ENCODE measurements around the gene ELMO3. TPM values are rescaled to one million over a fixed set of nuclear protein-coding genes. Genes with fewer than 3 reads are reported as not detected.
A peak's percentile ranks its signal among the peaks of the same experiment; 100 is the strongest.

ELMO3 gene, protein sequence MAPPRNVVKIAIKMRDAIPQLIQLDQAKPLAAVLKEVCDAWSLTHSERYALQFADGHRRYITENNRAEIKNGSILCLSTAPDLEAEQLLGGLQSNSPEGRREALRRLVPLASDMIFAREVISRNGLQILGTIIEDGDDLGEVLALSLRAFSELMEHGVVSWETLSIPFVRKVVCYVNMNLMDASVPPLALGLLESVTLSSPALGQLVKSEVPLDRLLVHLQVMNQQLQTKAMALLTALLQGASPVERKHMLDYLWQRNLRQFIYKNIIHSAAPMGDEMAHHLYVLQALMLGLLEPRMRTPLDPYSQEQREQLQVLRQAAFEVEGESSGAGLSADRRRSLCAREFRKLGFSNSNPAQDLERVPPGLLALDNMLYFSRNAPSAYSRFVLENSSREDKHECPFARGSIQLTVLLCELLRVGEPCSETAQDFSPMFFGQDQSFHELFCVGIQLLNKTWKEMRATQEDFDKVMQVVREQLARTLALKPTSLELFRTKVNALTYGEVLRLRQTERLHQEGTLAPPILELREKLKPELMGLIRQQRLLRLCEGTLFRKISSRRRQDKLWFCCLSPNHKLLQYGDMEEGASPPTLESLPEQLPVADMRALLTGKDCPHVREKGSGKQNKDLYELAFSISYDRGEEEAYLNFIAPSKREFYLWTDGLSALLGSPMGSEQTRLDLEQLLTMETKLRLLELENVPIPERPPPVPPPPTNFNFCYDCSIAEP
- total RNA-seq (10 to 100 TPM in 1 of 7 donors, 1 to 10 TPM in 6; 1.1 to 14.8 (median 2.8) TPM), polyA plus RNA-seq (1 to 10 TPM in 1 of 2 donors, not detected in 1; 1.2 TPM)
- long read RNA-seq, donor 1, partial matches to known transcripts: 0 of 1 reads
- long read RNA-seq, donor 1, other reads (novel, unspliced or antisense): 1 of 1 reads
- long read RNA-seq, donor 2, partial matches to known transcripts: 0 of 1 reads
- long read RNA-seq, donor 2, other reads (novel, unspliced or antisense): 0 of 1 reads
- long read RNA-seq, donor 3, partial matches to known transcripts: 1 of 5 reads
- long read RNA-seq, donor 3, other reads (novel, unspliced or antisense): 2 of 5 reads

DNA sequence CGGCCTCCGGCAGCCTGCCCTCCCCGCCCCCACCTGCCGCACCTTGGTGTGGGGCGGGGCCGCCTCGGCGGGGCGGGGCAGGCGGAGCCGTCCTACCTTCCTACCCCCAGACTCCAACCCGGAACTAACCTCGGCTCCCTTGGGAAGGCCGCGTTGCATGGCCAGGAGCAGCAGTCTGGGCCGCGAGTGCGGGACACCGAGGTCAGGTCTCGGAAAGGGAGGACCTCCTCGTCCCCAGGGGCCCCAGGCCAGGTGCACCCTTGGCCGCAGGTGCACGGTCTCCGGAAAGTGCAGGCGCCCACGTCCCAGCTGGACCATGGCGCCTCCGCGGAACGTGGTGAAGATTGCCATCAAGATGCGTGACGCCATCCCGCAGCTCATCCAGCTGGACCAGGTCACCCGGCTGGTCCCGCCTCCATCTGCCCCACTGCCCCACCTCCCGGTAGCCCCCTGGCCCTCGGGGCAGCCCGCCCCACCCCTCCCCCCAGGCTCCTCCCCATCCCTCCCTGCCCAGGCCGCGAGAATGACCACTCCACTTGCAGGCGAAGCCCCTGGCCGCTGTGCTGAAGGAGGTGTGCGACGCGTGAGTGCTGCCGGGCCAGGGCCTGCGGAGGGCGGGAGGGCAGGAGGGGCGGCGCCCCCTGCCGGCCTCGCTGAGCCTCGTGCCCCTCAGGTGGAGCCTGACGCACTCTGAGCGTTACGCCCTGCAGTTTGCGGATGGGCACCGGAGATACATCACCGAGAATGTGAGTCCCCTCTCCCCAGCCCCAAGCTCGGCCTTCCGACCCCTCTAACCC lies at the start of gene ELMO3:
Gene ELMO3 (plus strand): TSS at position 121 of the 797 bp plus-strand sequence. CDS start 196 bp downstream, at position 317.
- 18 to 24% (median 22%) methylated on average over 43 to 61 of the region's 61 CpGs for WGBS, 3 donors
- Histone ChIP-seq H3K4me3 (peak within 1 kb of the TSS; percentile 4), H3K4me1 (ENCODE audit: insufficient read depth) (peaks cover 1% of the 10 kb centered on the region), H3K36me3 (no peaks in the 10 kb centered on the region), H3K27ac (no peak within 1 kb of the TSS), H3K9me3 (no peaks in the 10 kb centered on the region), H3K27me3 (no peaks in the 10 kb centered on the region)
- TF ChIP-seq POLR2A (IDR thresholded peaks at IDR 0.05) (no peak), EP300 (IDR thresholded peaks at IDR 0.05) (no peak)
- TF ChIP-seq, protein P1, sequence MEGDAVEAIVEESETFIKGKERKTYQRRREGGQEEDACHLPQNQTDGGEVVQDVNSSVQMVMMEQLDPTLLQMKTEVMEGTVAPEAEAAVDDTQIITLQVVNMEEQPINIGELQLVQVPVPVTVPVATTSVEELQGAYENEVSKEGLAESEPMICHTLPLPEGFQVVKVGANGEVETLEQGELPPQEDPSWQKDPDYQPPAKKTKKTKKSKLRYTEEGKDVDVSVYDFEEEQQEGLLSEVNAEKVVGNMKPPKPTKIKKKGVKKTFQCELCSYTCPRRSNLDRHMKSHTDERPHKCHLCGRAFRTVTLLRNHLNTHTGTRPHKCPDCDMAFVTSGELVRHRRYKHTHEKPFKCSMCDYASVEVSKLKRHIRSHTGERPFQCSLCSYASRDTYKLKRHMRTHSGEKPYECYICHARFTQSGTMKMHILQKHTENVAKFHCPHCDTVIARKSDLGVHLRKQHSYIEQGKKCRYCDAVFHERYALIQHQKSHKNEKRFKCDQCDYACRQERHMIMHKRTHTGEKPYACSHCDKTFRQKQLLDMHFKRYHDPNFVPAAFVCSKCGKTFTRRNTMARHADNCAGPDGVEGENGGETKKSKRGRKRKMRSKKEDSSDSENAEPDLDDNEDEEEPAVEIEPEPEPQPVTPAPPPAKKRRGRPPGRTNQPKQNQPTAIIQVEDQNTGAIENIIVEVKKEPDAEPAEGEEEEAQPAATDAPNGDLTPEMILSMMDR (IDR thresholded peaks at IDR 0.05): no peak
- intact Hi-C loops (cut with DNase I): no loop called here
- DNase-seq: peak in 3 of 5 donors; percentile 44 to 66 (median 55)

- H3K36me3 ChIP-seq: no peaks in the 10 kb centered on the region
- no peaks in the 10 kb centered on the region for H3K9me3 ChIP-seq
- H3K27ac ChIP-seq: peak overlapping the region; percentile 19 to 80
- WGBS, 3 donors: 75 to 80% (median 78%) methylated on average over 77 of the region's 77 CpGs
- intact Hi-C loops (cut with DNase I): loop anchor here in 1 of 4 donors (10.0 kb wide), 1 partner anchor 255 kb away; no protein-coding TSS in a partner anchor
- H3K27me3 ChIP-seq: no peaks in the 10 kb centered on the region
- no peak overlapping the region for H3K4me3 ChIP-seq
- TF ChIP-seq, protein P1 (IDR thresholded peaks at IDR 0.05): no peak
- no peak for TF ChIP-seq EP300 (IDR thresholded peaks at IDR 0.05)
- TF ChIP-seq POLR2A (IDR thresholded peaks at IDR 0.05): no peak
- DNase-seq: peak in 2 of 5 donors; percentile 44 to 48
- no peaks in the 10 kb centered on the region for H3K4me1 ChIP-seq (ENCODE audit: insufficient read depth)
Observed at GRCh38 chr16:67149276-67150046, 49.5 kb upstream of the ELMO3 start.

GRCh38 chr16:67150047-67150832 lies 48.7 kb upstream of the ELMO3 start:
- no peaks in the 10 kb centered on the region for H3K27me3 ChIP-seq
- no peaks in the 10 kb centered on the region for H3K36me3 ChIP-seq
- WGBS, 3 donors: 5 to 10% (median 9%) methylated on average over 48 to 94 of the region's 94 CpGs
- H3K9me3 ChIP-seq: no peaks in the 10 kb centered on the region
- intact Hi-C loops (cut with DNase I): loop anchor here in 1 of 4 donors (10.0 kb wide), 1 partner anchor 255 kb away; no protein-coding TSS in a partner anchor
- no peak for TF ChIP-seq POLR2A (IDR thresholded peaks at IDR 0.05)
- no peak for TF ChIP-seq EP300 (IDR thresholded peaks at IDR 0.05)
- TF ChIP-seq, protein P1 (IDR thresholded peaks at IDR 0.05): peak in 1 of 3 donors; percentile 13
- peak; percentile 59 to 86 (median 73) for DNase-seq
- H3K4me3 ChIP-seq: peak overlapping the region; percentile 55
- peak overlapping the region; percentile 80 for H3K27ac ChIP-seq
- no peaks in the 10 kb centered on the region for H3K4me1 ChIP-seq (ENCODE audit: insufficient read depth)

All from ovary (tissue), 10 donors.